ENCODE results near the gene BYSL. TPM values are rescaled to one million over a fixed set of nuclear protein-coding genes. Genes with fewer than 3 reads are reported as not detected.
"Not testable (repeated sequence)": the region's sequence is repeated elsewhere in the genome, so short reads cannot be mapped to it uniquely, and the experiment has no call there.

BYSL gene
- total and polyA plus RNA-seq, 2 experiments from 2014 or later = 20.7 to 28.5 TPM

DNA sequence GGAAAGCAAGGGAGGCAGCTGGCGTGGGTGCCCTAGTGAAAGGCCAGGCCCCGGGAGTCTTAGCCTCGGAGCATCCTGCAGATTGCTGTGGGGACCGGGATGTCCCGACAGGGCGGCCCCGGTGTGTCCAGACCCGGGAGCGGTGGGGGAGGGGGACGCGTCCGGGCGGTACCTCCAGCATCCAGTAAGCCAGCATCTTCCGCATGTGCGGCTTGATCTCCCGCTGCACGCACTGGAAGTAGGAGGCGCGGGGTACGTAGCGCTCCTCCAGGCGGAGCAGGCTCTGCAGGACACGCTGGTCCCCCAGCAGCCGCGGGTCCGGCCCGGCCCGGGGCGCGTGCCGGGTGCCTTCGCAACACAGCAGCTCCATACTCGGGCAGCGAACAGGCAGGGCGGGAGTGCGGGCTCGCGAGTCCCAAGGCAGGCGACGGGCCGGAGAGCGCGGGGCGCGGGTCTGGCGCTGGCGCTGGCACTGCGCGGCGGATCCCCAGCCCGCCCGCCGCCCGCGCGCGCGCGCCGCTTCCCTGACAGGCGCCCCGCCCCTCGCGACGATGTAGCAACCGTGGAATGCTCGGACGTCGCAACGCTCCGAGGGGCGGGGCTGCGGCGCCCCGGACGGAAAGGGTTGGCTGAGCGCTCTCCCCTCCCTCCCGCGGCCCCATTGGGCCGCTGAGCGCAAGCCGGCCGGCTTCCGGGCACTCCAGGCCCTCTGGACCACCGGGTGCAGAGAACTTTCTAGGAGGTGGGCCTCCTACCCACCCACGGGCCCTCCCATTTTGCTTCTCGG is 20.2 kb downstream of the BYSL start, which contains the start of gene CCND3:
Gene CCND3, minus strand, starts transcription at position 529 of the 787 bp plus-strand sequence. Its CDS starts 159 bp downstream, at position 370.
- TF ChIP-seq, protein P1, sequence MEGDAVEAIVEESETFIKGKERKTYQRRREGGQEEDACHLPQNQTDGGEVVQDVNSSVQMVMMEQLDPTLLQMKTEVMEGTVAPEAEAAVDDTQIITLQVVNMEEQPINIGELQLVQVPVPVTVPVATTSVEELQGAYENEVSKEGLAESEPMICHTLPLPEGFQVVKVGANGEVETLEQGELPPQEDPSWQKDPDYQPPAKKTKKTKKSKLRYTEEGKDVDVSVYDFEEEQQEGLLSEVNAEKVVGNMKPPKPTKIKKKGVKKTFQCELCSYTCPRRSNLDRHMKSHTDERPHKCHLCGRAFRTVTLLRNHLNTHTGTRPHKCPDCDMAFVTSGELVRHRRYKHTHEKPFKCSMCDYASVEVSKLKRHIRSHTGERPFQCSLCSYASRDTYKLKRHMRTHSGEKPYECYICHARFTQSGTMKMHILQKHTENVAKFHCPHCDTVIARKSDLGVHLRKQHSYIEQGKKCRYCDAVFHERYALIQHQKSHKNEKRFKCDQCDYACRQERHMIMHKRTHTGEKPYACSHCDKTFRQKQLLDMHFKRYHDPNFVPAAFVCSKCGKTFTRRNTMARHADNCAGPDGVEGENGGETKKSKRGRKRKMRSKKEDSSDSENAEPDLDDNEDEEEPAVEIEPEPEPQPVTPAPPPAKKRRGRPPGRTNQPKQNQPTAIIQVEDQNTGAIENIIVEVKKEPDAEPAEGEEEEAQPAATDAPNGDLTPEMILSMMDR (IDR thresholded peaks at IDR 0.05; ENCODE audit: poor library complexity) = peak; percentile 0
- TF ChIP-seq EZH2 (IDR thresholded peaks at IDR 0.05; ENCODE audit: borderline replicate concordance) (no peak), EZH2phosphoT487 (IDR thresholded peaks at IDR 0.05; ENCODE audit: low read depth, severe bottlenecking, unreplicated experiment) (no peak)
- no peaks in the 10 kb centered on the region for H3K9me2 ChIP-seq (replicated peaks; ENCODE audit: insufficient read depth)
- H4K20me1 ChIP-seq (ENCODE audit: insufficient read depth, poor library complexity, severe bottlenecking) = no peaks in the 10 kb centered on the region
- peak; percentile 97 for DNase-seq (ENCODE audit: low spot score)
- peak within 1 kb of the TSS; percentile 97 for H3K4me2 ChIP-seq
- H3K27me3 ChIP-seq = no peaks in the 10 kb centered on the region
- WGBS (ENCODE audit: low lambda C conversion rate, missing lambda C conversion rate) = 0% methylated on average over 48 of the region's 87 CpGs
- H3K4me1 ChIP-seq (ENCODE audit: insufficient read depth) = peaks cover 24% of the 10 kb centered on the region
- peak within 1 kb of the TSS; percentile 51 for H2AFZ ChIP-seq
- H3K4me3 ChIP-seq = peak within 1 kb of the TSS; percentile 57
- peak within 1 kb of the TSS; percentile 91 for H3K27ac ChIP-seq
- no peaks in the 10 kb centered on the region for H3K9me3 ChIP-seq (ENCODE audit: low read depth)
- H3K36me3 ChIP-seq (replicated peaks; ENCODE audit: insufficient read depth, low read depth) = no peaks in the 10 kb centered on the region
- H3K79me2 ChIP-seq = peaks cover 32% of the 10 kb centered on the region

DNA sequence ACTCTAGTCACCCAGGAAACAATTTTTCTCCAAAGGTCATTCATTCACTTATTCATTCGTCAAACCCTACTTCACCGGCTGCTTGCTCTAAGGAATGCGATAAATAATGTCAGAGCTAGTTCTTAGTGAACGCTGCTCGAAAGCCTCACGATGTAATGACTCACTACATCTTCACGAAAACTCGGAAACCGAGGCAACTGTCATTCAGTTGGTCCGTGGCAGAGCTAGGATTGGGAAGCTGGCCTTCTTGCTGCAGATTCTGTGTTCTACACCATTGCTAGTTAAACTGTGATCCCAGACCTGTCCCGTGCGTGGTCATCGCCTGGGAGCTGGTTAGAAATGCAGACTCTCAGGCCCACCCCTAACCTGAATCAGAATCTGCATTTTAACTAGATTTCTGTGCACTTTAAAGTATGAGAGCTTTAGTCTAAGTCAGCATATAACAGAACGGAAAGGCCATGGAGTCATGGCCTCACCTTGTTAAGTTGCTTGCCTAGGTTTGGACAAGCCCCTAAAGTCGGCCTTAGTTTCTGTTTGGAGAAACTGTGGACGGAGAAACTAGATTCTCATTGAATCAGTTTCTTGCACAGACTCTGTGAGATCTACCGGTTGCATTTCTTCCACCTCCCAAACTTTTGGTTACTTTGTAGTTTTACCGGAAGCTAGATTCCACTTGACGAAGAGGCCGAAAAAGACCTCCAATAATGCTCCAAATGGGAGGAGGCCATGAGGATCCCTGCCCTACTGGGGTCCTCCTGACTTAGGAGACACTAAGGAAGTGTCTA is 21.0 kb downstream of the BYSL start:
- Histone ChIP-seq H3K79me2 (peaks cover 28% of the 10 kb centered on the region), H3K36me3 (replicated peaks; ENCODE audit: insufficient read depth, low read depth) (no peaks in the 10 kb centered on the region), H2AFZ (peak overlapping the region; percentile 34), H3K27me3 (no peaks in the 10 kb centered on the region), H3K27ac (peak overlapping the region; percentile 66), H3K9me3 (ENCODE audit: low read depth) (no peaks in the 10 kb centered on the region), H3K9me2 (replicated peaks; ENCODE audit: insufficient read depth) (no peaks in the 10 kb centered on the region), H3K4me2 (peak overlapping the region; percentile 97), H3K4me3 (peak overlapping the region; percentile 34), H4K20me1 (ENCODE audit: insufficient read depth, poor library complexity, severe bottlenecking) (no peaks in the 10 kb centered on the region), H3K4me1 (ENCODE audit: insufficient read depth) (peaks cover 24% of the 10 kb centered on the region)
- no peak for DNase-seq (ENCODE audit: low spot score)
- TF ChIP-seq, protein P1 (IDR thresholded peaks at IDR 0.05; ENCODE audit: poor library complexity) = no peak
- TF ChIP-seq EZH2phosphoT487 (IDR thresholded peaks at IDR 0.05; ENCODE audit: low read depth, severe bottlenecking, unreplicated experiment) (no peak), EZH2 (IDR thresholded peaks at IDR 0.05; ENCODE audit: borderline replicate concordance) (no peak)
- 49% methylated on average over 20 of the region's 20 CpGs for WGBS (ENCODE audit: low lambda C conversion rate, missing lambda C conversion rate)

DNA sequence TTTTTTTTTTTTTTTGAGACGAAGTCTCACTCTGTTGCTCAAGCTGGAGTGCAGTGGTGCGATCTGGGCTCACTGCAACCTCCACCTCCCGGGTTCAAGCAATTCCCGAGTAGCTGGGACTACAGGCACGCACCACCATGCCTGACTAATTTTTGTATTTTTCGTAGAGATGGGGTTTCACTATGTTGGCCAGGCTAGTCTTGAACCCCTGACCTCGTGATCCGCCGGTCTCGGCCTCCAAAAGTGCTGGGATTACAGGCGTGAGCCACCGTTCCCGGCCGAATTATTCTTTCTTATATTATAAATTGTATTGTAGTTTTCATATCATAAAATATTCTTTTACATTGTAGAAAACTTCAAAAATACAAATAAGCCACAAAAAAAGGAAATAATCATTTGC is 21.6 kb downstream of the BYSL start:
- H2AFZ ChIP-seq; H3K27me3 ChIP-seq; H3K9me3 ChIP-seq (ENCODE audit: low read depth); H4K20me1 ChIP-seq (ENCODE audit: insufficient read depth, poor library complexity, severe bottlenecking); H3K4me3 ChIP-seq; H3K9me2 ChIP-seq (replicated peaks; ENCODE audit: insufficient read depth); H3K27ac ChIP-seq; H3K36me3 ChIP-seq (replicated peaks; ENCODE audit: insufficient read depth, low read depth); DNase-seq (ENCODE audit: low spot score); H3K4me2 ChIP-seq: not testable (repeated sequence)
- H3K79me2 ChIP-seq = peaks cover 23% of the 10 kb centered on the region
- 96% methylated on average over 14 of the region's 14 CpGs for WGBS (ENCODE audit: low lambda C conversion rate, missing lambda C conversion rate)
- peaks cover 24% of the 10 kb centered on the region for H3K4me1 ChIP-seq (ENCODE audit: insufficient read depth)

DNA sequence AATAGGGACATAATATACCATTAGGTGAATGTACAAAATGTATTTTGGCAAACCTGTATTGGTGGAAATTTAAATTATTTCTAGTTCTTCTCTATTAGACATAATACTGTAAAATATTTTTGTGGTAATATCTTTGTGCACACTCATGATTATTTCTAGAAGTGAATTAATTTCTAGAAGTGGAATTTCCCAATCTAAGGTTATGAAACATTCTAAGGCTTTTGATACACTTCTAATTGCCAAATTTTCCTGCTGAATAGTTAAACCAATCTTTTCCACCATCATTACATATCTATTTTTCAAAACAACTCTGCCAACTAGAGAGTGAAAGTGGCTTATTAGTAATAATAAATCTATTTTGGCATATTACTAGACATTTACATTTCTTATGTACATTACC is 22.2 kb downstream of the BYSL start:
- no peak overlapping the region for H3K27ac ChIP-seq
- no peaks in the 10 kb centered on the region for H3K36me3 ChIP-seq (replicated peaks; ENCODE audit: insufficient read depth, low read depth)
- H3K4me1 ChIP-seq (ENCODE audit: insufficient read depth) = peaks cover 18% of the 10 kb centered on the region
- no peaks in the 10 kb centered on the region for H3K9me2 ChIP-seq (replicated peaks; ENCODE audit: insufficient read depth)
- no peak for DNase-seq (ENCODE audit: low spot score)
- no peaks in the 10 kb centered on the region for H3K9me3 ChIP-seq (ENCODE audit: low read depth)
- no peaks in the 10 kb centered on the region for H4K20me1 ChIP-seq (ENCODE audit: insufficient read depth, poor library complexity, severe bottlenecking)
- H2AFZ ChIP-seq = no peak overlapping the region
- peaks cover 17% of the 10 kb centered on the region for H3K79me2 ChIP-seq
- H3K27me3 ChIP-seq = no peaks in the 10 kb centered on the region
- TF ChIP-seq EZH2 (IDR thresholded peaks at IDR 0.05; ENCODE audit: borderline replicate concordance) = no peak
- no peak for TF ChIP-seq EZH2phosphoT487 (IDR thresholded peaks at IDR 0.05; ENCODE audit: low read depth, severe bottlenecking, unreplicated experiment)
- TF ChIP-seq, protein P1 (IDR thresholded peaks at IDR 0.05; ENCODE audit: poor library complexity) = no peak
- no peak overlapping the region for H3K4me3 ChIP-seq
- H3K4me2 ChIP-seq = no peak overlapping the region
